BJ (cell line): ENCODE measurements around the gene SKIDA1. TPM values are rescaled to one million over a fixed set of nuclear protein-coding genes. Genes with fewer than 3 reads are reported as not detected.
A peak's percentile ranks its signal among the peaks of the same experiment; 100 is the strongest.

Source experiments
- CTCF ChIA-PET: fragments of 350-600 bp; formaldehyde crosslinking; extraction: SDS; loops from one replicate; lab custom pipeline; 2021; ENCODE audit warnings: antibody characterized with exemption, inconsistent platforms; lab: Yijun Ruan, JAX
- POLR2A ChIA-PET: fragments of 300-600 bp; sonication (Branson Sonifier 250); formaldehyde crosslinking; extraction: SDS; loops from one replicate; lab custom pipeline; 2021; ENCODE audit warnings: antibody characterized with exemption; lab: Charles Lee
- DNase-seq: peaks from one replicate; pipeline ENCODE4 v3.0.0-alpha.2; 2011; ENCODE audit warnings: low read depth
- H3K27me3 ChIP-seq: 2 replicates; pipeline ENCODE4 v1.6.0; 2011; ENCODE audit warnings: low read length; ENCODE audit not compliant: control insufficient read depth, insufficient read depth
- H3K36me3 ChIP-seq: 2 replicates; pipeline ENCODE4 v1.5.1; 2011; ENCODE audit warnings: low read length; ENCODE audit not compliant: control insufficient read depth, insufficient read depth
- H3K4me3 ChIP-seq: 2 replicates; pipeline ENCODE4 v1.5.1; 2011; ENCODE audit warnings: low read depth, mild to moderate bottlenecking, control low read depth, low read length
- CTCF ChIP-seq: IDR thresholded peaks from 2 replicates; pipeline ENCODE4 v1.5.1; 2011; ENCODE audit warnings: low read depth, mild to moderate bottlenecking, control low read depth, inconsistent platforms, low read length, moderate library complexity; ENCODE audit not compliant: insufficient read depth
- polyA plus RNA-seq: library from polyadenylated mRNA; depleted of rRNA; stranded (reverse); fragments of >200 nt; gene quantifications from 2 replicates; pipeline ENCODE4 v1.2.3, GENCODE V29; 2011

Gene SKIDA1
- polyA plus RNA-seq, 1 experiment, result 0.27 TPM

DNA sequence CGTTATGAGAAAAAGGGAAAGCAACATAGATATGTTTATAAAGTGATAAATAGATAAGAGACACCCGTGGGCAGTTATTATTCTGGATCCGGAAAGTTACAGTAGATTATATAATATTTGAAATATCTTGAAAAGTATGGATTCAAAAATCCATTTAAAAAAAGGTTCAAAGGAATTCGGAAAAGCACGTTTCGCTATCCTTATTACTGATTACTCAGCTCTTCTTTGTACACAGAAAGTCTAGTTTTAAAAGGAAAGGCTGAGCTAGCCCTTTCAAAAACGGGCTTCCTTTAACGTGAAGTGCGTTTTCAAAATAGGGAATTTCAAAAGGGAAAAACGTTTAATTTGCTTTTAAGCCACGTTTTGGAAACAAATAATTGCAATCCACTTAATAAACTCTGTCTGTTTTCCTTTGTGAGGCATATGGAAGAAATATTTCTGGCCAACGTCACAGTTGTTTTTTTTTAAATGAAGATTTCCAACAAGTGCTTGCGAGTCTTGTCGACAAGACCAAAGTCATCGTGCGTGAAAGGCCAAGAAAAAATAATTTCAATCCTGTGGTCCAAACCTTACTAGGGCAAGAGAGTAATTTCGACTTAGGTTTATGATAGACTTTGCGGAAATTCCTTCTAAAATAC lies 2.2 kb upstream of the SKIDA1 start:
- CTCF ChIA-PET, result interaction anchor here (0.7 to 1.6 kb wide), 4 partner anchors 9 to 212 kb away, joined by 3 to 9 read pairs (median 4); no protein-coding TSS in a partner anchor
- no peak for DNase-seq
- TF ChIP-seq CTCF, result no peak
- peak overlapping the region; percentile 59 for H3K4me3 ChIP-seq
- no peaks in the 10 kb centered on the region for H3K36me3 ChIP-seq
- POLR2A ChIA-PET, result interaction anchor here (0.7 kb wide), 1 partner anchor 10 kb away, joined by 3 read pairs; no protein-coding TSS in a partner anchor
- no peaks in the 10 kb centered on the region for H3K27me3 ChIP-seq

- H3K4me3 ChIP-seq, result peak overlapping the region; percentile 59
- DNase-seq, result no peak
- TF ChIP-seq CTCF, result no peak
- ChIA-PET POLR2A (interaction anchor here (0.6 to 0.7 kb wide), 3 partner anchors 10 to 198 kb away, joined by 3 to 5 read pairs (median 3); no protein-coding TSS in a partner anchor), CTCF (interaction anchor here (0.7 to 1.6 kb wide), 5 partner anchors 9 to 213 kb away, joined by 3 to 9 read pairs (median 4); no protein-coding TSS in a partner anchor)
- H3K27me3 ChIP-seq, result no peaks in the 10 kb centered on the region
- H3K36me3 ChIP-seq, result no peaks in the 10 kb centered on the region
Measured at GRCh38 chr10:21526860-21527597, 1.5 kb upstream of the SKIDA1 start.

DNA sequence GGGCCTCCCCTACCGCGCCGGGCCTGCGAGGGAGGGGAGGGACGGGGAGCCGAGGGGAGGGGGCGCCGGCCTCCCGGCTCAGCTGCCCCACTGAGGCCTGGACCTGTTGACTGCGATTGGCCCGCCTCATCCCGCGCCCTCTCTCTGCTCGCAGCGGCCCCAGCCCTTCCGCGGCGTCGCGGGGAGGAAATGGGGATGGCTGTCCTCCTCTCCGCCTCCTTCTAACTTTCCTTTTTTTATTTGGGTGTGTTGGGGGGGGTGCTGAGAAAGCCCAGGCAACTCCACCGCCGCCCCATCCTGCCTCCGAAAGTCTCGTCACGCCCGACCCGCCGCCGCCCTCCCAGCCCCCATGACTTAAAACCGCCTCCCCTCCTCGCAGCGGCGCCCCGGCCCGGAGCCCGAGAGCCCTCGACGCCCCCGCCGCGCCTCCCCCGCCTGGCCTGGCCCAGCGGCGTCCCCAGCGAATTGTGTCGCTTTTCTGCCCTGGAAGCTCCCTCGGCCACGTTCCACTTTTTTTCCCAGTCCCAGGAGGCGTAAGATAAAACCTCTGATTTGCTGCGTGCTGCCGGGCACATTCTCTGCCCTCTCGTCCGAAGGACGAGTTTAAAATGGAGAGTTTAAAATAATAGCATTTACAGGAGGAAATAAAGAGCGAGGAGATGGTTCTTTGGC lies 842 bp upstream of the SKIDA1 start:
- H3K4me3 ChIP-seq, result peak overlapping the region; percentile 59
- CTCF ChIA-PET, result interaction anchor here (0.7 to 1.7 kb wide), 4 partner anchors 30 to 247 kb away, joined by 3 to 9 read pairs (median 5); no protein-coding TSS in a partner anchor
- POLR2A ChIA-PET, result interaction anchor here (0.6 to 0.7 kb wide), 2 partner anchors 49 to 198 kb away, joined by 3 to 5 read pairs; no protein-coding TSS in a partner anchor
- DNase-seq, result no peak
- H3K27me3 ChIP-seq, result no peaks in the 10 kb centered on the region
- no peak for TF ChIP-seq CTCF
- H3K36me3 ChIP-seq, result no peaks in the 10 kb centered on the region

- CTCF ChIA-PET, result interaction anchor here (0.7 to 2.6 kb wide), 6 partner anchors 9 to 791 kb away, joined by 3 to 12 read pairs (median 4); partner anchors contain the start of gene COMMD3
- H3K36me3 ChIP-seq, result no peaks in the 10 kb centered on the region
- POLR2A ChIA-PET, result no interaction called here
- no peak for TF ChIP-seq CTCF
- peak overlapping the region; percentile 59 for H3K4me3 ChIP-seq
- no peak for DNase-seq
- no peaks in the 10 kb centered on the region for H3K27me3 ChIP-seq
Measured at GRCh38 chr10:21524526-21525366, 736 bp downstream of the SKIDA1 start.
